HG02973 (cell line): ENCODE results near the gene NDUFS6.

Source experiments
- ATAC-seq: cut with Tn5 transposase; IDR thresholded peaks from one replicate; pipeline ENCODE4 v1.9.1; 2021; ENCODE audit warnings: moderate library complexity; ENCODE audit not compliant: unreplicated experiment

NDUFS6 gene

DNA sequence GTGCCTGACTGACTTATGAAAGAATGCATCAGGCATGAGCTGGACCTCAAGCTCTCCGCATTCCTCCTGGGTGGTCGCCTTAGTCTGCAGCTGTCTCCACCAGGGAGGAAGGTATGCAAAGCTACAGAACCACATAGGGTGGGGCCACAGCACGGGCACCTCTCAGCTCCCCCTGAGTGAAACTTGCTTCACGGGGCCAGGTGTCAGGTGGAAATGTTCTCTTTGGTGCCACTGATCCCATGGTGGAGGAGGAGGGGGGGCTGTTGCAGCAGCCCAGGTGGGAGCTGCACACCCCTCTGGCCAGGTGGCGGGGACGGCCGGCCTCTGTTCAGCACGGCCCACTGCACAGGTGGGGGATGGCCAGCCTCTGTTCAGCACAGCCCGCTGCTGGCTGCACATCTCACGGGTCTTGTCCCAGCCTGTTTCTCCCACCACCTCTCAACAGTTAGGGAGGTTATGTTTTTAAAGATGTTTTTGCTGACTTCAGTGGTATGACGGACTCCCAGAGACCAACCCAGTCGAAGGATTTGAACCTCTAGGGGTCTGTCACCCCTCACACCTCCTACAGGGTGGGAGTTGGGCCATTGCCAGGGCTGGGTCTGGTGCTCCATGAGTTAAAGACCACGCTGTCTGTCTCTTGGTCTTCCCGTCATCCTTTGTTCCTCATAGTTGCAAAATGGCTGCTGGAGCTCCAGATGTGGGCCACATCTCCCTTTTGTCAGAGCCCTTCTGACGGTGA is 35.9 kb upstream of the NDUFS6 start:
- no peak for ATAC-seq

DNA sequence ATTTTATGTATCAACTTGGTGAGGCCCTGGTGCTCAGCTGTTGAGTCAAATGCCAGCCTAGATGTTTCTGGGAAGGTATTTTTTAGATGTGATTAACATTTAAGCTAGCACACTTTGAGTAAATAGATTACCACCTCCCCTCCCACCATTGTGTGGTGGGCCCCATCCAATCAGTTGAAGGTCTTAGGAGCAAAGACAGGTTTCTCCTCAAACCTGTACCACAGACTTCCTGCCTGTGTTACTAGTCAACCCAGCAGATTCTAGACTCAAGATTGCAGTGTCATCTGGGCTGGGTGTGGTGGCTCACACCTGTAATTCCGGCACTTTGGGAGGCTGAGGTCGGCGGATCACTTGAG is 35.3 kb upstream of the NDUFS6 start:
- no peak for ATAC-seq

DNA sequence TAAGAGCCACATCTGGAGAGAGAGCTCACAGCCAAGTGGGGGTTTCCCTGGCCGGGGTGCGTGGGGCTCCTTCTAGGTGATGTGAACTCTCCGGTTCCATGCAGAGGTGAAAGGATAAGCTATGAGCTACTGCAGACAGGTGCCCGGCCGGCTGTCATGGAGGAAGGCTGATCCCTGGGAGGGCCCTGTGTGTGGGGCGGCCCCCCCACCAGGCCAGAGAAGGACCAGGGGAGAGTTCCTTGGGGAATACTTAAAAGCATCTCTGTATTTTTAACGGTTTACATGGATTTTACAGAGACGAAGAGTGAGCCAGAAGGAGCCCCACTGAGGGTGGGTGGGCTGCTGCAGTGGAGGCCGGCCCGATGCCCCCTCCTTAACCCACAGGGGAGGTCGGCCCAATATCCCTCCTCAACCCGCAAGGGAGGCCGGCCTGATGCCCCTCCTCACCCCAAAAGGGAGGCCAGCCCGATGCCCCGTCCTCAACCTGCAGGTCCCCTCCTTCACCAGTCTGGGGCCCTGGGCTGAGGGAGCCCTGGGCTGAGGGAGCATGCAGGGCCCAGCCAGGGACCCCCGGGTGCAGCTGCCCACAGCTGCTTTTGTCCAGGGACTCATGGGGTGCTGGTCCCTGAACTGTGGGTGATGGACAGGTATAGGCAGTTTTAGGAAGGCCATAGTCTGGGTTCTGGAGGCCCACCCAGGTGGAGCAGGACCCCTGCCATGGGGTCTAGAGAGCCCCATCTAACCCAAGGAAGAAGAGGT is 33.5 kb upstream of the NDUFS6 start:
- no peak for ATAC-seq

DNA sequence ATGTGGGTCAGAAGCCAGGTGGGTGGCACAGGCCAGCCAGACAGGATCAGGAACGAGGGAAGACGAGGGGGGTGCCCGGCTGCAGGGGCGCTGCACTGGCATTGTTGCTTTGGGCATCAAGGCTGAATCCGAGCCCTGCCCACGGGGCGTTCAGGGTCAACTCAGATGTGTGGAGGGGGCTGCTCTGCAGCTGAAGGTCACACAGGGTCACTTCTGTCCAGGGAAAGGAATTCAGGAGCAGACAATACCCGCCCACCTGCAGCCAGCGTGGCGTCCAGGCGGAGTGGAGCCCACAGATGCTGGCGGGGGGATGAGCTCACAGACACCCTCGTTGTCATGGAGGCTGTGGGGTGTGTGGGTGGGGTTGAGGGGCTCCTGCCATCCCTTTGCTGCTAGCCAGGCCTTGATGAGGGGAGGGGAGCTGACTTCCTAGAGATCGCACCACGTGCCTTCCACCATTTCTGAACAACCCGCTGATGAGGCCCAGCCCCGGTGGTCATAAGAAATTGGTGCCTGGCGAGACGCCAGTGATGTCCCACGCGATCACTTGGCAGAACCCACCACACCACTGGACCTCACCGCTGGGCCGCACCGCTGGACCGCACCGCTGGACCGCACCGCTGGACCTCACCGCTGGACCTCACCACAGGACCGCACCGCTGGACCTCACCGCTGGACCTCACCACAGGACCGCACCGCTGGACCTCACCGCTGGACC is 32.8 kb upstream of the NDUFS6 start:
- no peak for ATAC-seq

DNA sequence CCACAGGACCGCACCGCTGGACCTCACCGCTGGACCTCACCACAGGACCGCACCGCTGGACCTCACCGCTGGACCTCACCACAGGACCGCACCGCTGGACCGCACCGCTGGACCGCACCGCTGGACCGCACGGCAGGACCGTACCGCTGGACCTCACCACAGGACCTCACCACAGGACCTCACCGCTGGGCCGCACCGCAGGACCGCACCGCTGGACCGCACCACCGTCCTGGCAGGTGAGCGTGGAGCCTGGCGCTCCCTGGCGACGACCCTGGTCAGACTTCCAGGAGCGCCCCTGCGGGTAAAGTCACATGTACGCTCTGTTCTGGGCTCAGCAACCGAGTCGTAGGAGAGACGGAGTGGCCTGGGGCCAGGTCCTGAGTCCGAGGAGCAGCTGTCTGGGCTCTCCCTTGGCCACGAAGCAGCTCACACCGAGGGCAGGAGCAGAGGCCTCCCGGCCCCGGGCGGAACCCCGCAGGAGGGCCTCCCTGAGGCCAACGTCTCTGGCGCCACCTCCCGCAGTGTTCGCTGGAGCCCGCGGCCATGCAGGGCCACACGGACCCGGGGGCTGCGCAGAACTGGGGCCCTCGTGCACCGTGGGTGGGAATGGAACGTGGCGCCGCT is 32.1 kb upstream of the NDUFS6 start:
- ATAC-seq = no peak

DNA sequence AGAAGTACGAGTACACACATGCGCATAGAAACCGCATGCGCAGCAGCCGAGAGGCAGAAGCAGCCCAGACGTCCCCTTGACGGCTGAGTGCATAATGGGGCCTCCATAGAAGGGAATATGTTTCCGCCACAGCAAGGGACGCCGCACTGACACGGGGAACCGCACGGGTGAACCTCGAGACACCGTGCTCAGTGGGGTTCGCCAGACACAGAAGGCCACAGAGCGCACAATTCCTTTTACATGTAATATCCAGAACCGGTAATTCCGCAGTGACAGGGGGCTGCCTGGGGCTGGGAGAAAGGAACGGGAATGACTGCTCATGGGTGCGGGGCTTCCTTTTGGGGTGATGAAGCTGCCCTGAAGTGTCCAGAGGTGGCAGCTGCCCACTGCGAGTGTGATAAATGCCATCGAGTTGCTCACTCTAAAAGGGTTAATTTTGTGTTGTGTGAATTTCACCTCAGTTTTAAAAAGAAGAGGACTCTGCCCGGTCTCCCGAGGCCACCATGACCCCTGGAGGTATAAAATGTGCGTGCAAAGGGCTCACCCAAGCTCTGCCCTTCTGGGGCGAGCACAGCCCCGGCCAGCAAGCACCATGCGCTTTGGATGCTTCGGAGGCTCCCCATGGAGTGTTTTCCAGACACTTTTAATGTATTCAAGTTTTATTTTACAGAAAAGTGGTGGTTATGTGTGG is 31.3 kb upstream of the NDUFS6 start:
- ATAC-seq = no peak

DNA sequence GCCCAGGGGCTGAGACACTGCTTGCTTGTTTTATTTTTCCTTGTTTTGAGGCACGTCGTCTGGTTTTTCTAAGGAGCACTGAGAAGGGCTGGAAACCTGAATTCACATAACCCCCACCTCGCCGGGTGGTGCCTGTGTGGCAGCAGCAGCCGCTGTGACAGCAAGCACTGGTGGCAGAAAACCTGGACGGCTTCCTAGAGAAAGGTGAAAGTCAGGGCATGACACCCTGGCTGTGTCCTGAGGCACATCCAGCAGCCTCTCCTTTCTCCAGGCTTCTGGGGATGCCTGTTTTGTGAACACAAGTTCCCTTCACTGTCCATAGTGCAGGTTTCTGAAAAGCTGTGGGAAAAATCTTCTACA is 30.8 kb upstream of the NDUFS6 start:
- no peak for ATAC-seq

DNA sequence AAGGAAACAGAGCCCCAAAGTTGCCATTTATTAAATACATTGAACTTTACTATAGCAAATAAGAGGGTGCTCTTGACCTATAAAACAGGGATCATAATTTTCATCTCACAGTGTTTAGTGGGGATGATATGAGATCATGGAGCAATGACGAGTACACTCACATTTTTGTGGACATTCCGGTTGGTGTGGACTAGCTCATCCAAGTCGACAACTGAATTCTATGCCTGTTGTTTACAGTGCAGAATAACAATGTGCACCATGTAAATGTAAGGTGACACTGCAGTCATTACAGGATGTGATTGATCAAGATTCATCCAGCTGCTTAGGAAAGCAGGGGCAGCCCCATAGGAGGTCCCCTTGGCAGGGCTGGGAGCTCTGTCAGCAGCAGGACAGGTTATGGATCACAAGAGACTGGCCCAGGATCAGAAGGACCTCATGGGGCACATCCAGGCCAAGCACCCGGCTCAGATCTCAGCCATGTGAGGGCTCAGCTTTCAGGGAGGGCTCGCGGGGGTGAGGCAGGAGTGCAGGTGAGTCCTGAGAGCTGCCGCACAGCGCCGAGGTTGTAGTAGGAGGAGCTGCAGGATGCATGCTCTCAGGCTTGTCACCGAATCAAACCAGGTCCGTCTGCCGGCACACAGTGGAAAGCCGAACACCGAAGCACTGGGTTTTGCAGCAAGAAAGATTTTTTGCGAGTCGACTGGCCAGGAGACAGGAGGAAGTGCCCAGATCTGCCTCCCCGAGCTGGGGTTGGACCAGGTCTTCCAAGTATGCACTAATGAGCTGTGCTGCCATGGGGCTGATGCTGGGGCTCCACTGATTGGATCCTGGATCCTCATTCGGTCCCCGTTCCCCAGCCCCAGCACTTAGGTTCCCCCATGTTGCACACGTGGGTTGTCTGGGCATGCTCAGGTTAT is 29.8 kb upstream of the NDUFS6 start:
- no peak for ATAC-seq

DNA sequence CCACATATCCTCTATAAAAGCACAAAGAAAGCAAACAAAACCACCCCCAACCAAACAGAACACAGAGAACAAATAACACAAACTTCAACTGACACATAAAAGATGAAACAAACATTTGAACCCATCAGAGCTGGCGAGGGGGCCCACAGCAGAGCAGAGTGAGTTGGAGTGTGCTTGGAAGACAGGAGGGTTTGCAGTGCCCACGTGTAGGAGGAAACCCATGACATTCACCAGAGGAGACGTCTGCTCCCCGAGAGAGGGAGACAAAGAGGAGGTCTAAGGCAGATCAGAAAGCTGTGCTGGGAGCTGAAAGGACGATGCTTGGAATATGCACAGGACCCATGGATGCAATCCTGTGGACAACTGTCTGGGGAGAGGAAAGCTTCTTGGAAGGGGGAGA is 28.6 kb upstream of the NDUFS6 start:
- ATAC-seq = no peak

DNA sequence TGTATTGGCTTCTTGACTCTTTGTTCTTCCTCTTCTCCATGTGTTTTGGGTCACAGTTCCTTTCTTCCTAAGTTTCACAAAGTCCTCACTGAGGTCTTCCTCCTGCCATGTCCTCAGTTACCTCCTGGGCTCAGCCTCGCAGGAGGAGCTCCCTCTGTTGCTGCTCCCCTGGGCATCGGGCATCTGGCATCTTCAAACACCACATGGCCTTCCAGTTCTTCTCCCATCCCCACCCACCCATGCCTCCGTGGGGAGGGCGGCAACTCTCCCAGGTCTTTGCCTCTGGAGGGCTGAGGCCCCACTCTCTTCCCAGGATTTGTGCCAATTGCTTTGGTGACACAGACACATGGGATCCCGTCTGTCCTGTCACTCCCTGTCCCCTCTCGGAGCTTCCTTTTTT is 24.4 kb upstream of the NDUFS6 start:
- ATAC-seq = no peak

DNA sequence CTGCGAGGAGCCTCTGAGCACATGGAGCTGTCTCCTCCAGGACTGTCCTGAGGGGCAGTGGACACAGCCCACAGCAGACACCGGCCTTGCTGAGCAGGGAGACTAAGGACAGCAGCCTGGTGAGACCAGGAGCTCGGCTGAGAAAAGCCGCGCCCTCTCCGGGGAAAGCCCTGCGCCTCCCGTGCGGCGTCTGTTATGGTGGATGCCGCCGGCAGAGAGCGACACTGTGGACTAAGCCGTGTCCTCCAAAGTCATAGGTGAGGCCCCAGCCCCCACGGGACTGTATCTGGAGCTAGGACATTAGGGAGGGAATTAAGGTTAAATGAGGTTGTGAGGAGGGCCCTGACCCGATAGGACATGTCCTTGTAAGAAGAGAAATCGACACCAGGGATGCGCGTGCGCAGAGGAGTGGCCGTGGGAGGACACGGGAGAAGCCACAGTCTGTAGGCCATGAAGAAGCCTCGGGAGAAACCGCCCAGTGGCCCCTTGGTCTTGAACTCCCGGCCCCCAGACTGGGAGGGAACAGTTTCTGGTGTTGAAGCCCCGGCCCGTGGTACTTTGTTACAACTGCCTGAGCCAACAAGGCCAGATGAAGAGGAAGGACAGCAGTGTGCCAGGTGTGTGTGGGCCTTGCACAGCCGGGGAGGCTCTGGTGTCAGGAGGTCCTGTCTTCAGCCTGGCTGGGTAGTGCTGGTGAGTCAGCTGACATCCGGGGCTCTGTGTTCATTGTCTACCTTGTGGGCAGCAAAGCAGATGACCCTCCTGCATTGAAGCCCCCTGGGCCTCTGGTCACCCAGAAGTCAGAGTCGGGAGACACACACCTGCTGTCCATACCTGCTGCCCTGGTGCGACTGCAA is 23.7 kb upstream of the NDUFS6 start:
- no peak for ATAC-seq

DNA sequence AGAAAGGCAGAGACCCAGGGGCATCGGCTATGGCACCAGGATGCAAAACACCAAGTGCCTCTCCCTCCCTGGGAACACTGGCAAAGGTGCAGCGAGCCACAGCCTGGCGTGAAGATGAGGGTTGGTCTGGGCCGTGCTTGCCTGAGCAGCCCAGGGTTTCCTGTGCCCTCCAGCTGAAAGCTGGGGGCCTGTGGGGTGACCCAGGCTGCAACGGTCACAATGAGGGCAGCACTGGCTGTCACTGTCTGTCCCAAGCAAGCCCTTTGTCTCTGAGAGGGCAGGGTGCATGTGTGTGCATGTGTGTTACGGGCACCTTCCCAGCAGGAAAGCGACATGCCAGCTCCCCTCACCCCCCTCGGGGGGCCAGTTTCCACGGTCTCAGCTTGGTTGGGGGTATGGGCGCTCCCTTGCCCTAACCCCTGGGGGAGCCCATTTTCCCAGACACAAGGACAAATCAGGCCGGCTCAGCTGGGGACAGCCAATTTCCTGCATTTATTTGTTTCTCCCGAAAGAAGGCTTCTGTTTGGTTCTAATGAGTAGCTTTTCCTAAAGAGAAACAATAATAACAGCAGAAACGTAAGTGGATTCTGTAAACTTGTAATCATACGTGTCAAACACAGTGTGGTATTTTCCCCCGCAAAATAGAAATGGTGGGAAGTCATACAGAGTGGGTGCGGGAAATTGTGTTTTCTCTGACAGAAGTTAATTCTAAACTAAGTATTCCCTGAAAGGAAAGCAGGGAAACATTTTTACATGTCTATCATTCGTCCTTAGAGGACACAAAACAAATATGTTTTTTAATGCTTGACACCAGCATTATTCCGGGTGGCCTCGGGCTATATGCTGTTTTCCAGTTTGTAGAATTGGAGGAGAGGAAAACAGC is 22.8 kb upstream of the NDUFS6 start:
- ATAC-seq = no peak

DNA sequence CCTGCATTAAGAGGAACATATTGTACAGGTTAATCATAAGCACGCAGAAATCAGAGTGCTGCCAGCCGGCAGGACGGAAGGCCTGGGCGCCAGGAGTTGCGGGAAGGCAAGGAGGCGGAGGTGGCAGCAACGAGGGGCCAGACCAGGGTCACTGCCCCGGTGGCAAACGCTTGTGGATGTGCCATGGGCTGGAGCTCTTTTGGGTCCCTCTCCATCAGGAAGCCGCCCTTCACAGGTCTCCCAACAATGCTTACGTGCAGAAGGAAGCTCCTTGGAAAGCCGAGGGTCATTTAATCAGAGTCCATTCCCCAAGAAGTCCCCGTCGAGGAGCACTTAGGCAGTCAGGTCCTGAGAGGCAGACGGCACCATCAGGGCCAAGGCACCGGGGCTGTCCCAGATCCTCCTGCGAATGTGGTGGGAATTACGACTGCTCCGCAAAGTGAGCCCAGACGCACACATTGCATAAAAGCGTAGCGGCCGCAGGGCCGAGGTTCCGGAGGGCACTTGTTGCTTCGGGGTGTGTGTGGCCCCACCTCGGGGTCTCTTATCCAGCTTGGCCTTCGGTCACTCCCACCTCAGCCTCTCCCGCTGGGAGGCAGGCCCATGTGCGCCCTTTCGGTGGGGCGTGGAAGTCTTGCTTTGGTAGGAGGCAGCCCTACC is 22.1 kb upstream of the NDUFS6 start:
- no peak for ATAC-seq

DNA sequence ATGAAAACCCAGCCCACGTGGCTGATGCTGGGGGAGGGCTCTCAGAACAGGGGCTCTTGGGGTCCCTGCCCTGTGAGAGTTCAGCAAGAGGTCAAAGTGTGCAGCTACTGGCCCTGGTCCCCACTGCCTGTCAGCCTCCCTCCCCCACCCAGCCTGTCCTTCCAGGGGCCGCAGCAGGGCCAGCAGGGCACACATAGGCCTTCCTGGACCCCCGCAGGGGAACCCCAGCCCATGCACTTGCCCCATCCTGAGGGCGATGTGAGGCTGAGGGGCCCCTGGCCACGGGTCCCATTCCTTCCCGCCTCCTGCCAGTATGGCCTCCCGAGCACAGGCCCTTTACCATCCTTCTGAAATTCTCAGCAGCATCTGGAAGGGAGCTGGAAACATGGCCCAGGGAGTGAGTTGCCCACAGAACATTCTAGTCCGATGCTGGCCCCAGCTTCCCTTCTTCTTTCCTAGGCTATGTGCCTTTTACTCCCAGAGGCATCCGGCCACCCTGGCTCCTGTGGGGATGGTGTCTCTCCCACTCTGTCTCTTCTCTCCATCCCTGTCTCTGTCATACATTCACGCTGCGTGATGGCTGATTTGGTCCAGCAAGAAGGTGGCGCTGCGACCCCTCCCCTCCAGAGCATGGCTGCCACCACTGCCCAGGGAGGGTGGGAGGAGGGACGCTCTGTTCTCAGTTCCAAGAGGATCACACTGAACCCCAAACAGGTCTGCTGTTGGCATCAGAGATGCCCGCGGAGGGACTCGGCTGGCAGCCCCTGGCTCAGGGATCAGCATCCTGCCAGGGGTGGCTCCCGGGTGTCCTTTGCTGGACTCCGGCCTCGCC is 21.2 kb upstream of the NDUFS6 start:
- no peak for ATAC-seq

DNA sequence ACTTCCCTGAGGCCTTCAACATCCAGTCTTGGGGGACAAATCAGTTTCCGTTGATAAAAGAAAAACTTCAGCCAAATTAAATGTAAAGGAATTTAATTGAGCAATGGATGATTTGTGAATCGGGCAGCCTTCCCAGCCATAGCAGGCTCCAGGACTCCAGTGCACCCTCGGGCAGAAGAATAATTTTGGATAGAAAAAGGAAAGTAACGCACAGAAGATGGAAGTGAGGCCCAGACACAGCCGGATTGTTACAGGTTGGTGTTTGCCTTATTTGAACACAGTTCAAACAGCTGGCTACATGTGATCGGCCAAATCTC is 20.6 kb upstream of the NDUFS6 start:
- ATAC-seq = no peak

DNA sequence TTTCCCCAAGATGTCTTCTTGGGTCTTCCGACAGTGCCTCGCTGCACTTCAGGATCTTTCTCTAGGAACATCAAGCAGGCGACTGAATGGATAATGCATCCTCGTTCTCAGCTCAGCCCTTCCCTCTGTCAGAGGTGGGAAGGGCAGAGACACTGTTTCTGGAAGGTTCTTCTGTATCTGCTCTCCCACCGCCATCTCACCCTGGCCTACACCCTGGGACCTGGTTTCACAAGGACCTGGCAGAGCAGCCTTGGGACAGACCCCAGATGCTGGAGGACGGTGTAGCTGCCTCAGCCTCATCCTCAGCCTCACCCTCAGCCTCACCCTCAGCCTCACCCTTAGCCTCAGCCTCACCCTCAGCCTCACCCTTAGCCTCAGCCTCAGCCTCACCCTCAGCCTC is 20.1 kb upstream of the NDUFS6 start:
- no peak for ATAC-seq
